ENCODE results near the gene ZFHX3.
"Not testable (repeated sequence)": the region's sequence is repeated elsewhere in the genome, so short reads cannot be mapped to it uniquely, and the experiment has no call there.

ZFHX3 gene

GRCh38 chr16:73000020-73000906 is 47.7 kb downstream of the ZFHX3 start:
- in situ Hi-C loops (cut with MboI; ENCODE audit: low sequenced_read_pairs) = no loop called here

GRCh38 chr16:72999541-73000019 is 48.3 kb downstream of the ZFHX3 start:
- in situ Hi-C loops (cut with MboI; ENCODE audit: low sequenced_read_pairs) = no loop called here

DNA sequence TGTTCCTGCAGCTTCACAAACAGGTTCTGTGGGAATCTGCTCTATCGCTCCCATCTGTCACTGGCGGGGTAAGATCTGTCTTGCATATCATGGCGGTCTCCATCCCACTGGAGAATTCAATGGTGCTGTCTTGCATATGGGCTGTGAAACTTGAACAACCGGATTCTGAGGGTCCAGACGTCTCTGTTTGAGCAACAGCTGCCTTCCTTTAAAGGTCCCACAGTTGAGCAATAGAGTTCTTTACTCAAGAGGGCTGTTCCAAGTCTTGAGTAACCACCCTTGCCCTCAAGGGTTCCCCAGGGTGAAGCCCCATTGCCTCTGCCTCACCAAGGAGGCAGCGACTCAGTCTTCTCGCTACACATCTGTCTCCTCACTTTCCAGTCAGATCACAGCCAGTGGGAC is 50.8 kb downstream of the ZFHX3 start:
- in situ Hi-C loops (cut with MboI; ENCODE audit: low sequenced_read_pairs) = no loop called here

GRCh38 chr16:72996291-72997062 is 51.5 kb downstream of the ZFHX3 start:
- in situ Hi-C loops (cut with MboI; ENCODE audit: low sequenced_read_pairs) = no loop called here

- in situ Hi-C loops (cut with MboI; ENCODE audit: low sequenced_read_pairs) = not testable (repeated sequence)
Observed at GRCh38 chr16:72995882-72996270, 52.1 kb downstream of the ZFHX3 start.

DNA sequence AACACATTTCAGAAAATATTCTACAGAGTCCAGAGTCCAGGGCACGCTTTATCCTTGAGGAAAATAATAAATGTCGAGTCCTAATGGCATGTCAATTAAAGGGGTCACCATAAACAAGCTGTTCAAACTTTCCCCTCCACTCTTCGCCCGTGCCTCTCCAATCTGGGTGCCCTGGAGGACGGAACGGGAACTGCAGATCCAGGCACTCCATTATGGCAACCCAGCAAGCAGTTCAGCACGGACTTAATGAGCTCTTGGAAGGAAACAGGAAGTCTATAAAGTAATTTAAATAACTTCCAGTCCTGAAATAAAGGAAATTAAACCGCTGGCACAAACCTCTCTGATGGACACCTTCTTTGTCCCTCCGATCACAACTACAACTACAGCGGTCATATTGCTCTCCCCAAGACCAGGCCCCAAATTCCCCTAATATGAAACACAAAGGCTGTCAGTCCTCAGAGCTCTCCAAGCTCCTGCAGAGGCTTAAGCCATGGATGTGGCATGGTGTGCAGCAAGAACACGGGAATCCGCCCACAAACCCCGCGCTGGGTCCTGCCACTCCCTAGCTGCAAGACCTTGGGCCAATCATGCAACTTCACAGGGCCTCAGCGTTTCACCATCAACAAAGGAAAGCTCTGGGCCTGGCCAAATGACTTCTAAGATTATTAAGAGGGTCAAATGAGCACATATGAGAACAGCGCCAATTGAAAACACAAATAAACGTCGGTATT is 52.6 kb downstream of the ZFHX3 start:
- in situ Hi-C loops (cut with MboI; ENCODE audit: low sequenced_read_pairs) = no loop called here

GRCh38 chr16:72992142-72992601 is 55.8 kb downstream of the ZFHX3 start:
- in situ Hi-C loops (cut with MboI; ENCODE audit: low sequenced_read_pairs) = no loop called here

GRCh38 chr16:72991644-72992043 is 56.3 kb downstream of the ZFHX3 start:
- in situ Hi-C loops (cut with MboI; ENCODE audit: low sequenced_read_pairs) = no loop called here

- in situ Hi-C loops (cut with MboI; ENCODE audit: low sequenced_read_pairs) = no loop called here
Observed at GRCh38 chr16:72991211-72991610, 56.7 kb downstream of the ZFHX3 start.

DNA sequence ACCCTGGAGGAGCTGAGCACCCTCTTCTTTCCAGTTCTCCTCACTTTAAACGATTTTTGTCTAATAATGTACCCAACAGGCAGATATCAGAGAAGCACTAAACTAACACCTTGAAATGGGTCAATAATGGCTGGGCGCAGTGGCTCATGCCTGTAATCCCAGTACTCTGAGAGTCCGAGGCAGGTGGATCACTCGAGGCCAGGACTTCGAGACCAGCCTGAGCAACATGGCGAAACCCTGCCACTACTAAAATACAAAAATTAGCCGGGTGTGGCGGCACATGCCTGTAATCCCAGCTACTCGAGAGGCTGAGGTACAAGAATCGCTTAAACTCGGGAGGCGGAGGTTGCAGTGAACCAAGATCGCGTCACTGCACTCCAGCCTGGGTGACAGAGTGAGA is 57.4 kb downstream of the ZFHX3 start:
- in situ Hi-C loops (cut with MboI; ENCODE audit: low sequenced_read_pairs) = no loop called here

DNA sequence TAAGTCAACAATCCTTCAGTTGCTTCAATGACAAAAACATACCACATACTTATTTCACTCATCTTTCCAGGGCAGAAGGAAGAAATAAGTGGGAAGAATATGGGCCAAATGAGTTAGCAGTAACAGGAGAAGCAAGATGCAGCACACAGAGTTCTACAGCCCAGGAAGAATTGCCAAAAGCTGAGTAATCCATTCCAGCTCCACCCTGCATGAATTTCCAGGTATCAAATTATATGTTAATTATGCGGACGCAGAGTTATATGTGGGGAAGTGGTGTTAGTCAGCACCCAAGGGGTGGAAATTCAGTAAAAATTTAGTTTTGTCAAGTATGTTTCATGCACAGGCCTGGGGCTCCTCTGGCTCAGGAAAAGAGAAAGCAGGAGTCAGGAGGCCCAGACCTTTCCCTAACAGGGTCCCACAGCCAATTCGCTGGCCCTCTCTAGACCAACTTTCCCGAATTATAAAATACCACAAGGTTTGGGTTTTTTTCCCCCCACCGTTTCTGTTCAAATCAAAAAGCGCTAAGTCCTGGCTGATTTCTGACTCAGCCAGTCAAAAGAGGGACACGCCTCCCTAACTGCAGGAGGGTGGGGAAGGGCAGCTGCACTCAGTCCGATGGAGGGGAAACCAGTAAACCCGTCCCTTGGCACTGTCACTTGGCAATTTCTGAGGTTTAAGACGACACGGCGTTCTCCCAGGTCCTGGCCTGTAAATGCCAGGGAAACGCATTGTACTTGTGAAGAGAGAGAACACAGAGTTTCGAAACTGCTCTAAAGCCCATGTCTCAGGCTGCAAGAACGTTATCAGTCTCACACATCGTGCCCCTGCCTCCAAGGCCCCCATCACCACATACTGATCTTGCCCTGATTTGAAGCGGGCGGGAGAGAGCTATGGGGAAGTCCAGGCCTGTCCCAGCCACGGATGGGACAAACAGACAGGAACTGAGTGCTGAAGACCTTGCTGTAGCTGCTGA is 58.1 kb downstream of the ZFHX3 start:
- in situ Hi-C loops (cut with MboI; ENCODE audit: low sequenced_read_pairs) = no loop called here

DNA sequence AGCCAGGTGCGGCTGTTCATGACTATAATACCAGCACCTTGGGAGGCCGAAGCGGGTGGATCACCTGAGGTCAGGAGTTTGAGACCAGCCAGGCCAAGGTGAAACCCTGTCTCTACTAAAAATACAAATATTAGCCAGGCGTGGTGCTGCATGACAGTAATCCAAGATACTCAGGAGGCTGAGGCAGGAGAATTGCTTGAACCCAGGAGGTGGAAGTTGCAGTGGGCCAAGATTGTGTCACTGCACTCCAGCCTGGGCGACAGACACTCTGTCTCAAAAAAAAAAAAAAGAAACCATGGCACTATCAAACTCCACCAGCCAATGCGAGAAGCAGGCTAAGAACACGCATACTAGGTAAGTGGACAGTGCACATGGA is 58.7 kb downstream of the ZFHX3 start:
- in situ Hi-C loops (cut with MboI; ENCODE audit: low sequenced_read_pairs) = not testable (repeated sequence)

DNA sequence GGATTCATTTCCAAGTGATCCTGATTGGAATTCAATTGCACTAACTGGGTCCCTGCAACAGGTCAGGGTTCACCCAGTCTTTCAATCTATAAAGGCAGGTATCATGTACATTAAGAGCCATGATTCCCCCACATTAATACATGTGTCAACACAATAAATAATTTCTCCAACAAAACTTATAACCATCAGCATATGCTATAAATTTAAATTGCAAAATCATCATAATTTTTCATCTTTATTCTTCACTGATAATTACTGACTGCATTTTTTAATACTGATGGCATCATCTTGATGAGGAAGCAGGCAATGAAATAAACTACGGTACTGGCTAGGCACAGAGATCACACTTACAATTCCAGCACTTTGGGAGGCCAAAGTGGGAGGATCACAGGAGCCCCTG is 59.4 kb downstream of the ZFHX3 start:
- in situ Hi-C loops (cut with MboI; ENCODE audit: low sequenced_read_pairs) = no loop called here

DNA sequence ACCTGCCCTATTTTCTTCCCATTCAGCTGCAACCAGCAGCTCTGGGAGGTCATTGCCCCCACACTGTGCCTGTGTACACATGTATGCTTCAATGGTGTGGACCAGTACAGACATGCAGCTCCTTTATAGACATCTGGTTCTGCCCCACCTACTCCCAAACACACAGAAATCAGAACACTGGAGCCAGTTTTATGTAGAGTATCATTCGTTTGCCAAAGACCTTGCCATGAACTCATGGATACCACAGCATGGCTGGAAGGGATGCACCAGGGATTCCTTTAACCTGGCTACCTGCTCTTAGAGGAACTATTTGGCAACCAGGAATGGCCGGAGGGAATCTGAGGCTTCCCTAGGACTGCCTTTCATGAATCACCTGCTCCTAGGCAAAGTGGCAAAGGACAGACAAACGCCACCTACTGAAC is 60.4 kb downstream of the ZFHX3 start:
- in situ Hi-C loops (cut with MboI; ENCODE audit: low sequenced_read_pairs) = no loop called here

GRCh38 chr16:72985995-72986394 is 61.9 kb downstream of the ZFHX3 start:
- in situ Hi-C loops (cut with MboI; ENCODE audit: low sequenced_read_pairs) = no loop called here

GRCh38 chr16:72985148-72985941 is 62.6 kb downstream of the ZFHX3 start:
- in situ Hi-C loops (cut with MboI; ENCODE audit: low sequenced_read_pairs) = no loop called here

GRCh38 chr16:72983728-72984350 is 64.1 kb downstream of the ZFHX3 start:
- in situ Hi-C loops (cut with MboI; ENCODE audit: low sequenced_read_pairs) = no loop called here

DNA sequence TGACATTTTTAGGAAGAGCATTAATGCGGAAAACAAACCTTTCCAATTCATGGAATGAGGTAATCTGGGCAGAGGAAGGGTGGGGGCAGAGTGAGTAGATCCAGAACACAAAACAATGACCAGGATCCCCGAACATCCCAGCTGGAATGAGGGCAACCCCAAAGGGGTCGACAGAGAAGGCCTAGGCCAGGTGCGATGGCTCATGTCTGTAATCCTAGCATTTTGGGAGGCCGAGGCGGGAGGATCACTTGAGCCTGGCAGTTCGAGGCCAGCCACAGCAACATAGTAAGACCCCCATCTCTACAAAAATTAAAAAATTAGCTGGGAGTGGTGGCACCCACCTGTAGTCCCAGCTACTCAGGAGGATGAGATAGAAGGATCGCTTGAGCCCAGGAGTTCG is 64.7 kb downstream of the ZFHX3 start:
- in situ Hi-C loops (cut with MboI; ENCODE audit: low sequenced_read_pairs) = no loop called here

- in situ Hi-C loops (cut with MboI; ENCODE audit: low sequenced_read_pairs) = no loop called here
Observed at GRCh38 chr16:72979974-72980373, 68.0 kb downstream of the ZFHX3 start.

All from HL-60/S4 treated with retinoic acid at 250 ng/mL for 4 days and 3 days (cell line).